Breast epithelium (tissue), 4 donors: ENCODE results near the gene MRPL49. TPM values are rescaled to one million over a fixed set of nuclear protein-coding genes. Genes with fewer than 3 reads are reported as not detected.
A peak's percentile ranks its signal among the peaks of the same experiment; 100 is the strongest.

Experiments used
- DNase-seq, 2 donors: peaks; one replicate each; pipeline ENCODE4 v3.0.0-alpha.2; 2019; ENCODE audit warnings: low spot score in 2 of 2
- H3K27ac ChIP-seq, 2 donors: fragments of 200-600 bp; sonication (generic) in 1 of 2; one replicate each; pipeline ENCODE4 v1.5.1; 2016 to 2019; ENCODE audit warnings: mild to moderate bottlenecking in 1 of 2
- H3K27me3 ChIP-seq, 2 donors: fragments of 200-600 bp; sonication (generic) in 1 of 2; one replicate each; pipeline versions ENCODE4 v1.5.1 to v1.6.0; 2017 to 2019; ENCODE audit warnings: control low read depth in 1 of 2, mild to moderate bottlenecking in 1 of 2
- H3K36me3 ChIP-seq: fragments of 200-600 bp; one replicate; pipeline ENCODE4 v1.5.1; 2019
- H3K4me1 ChIP-seq, 2 donors: fragments of 200-600 bp; sonication (generic); one replicate each; pipeline ENCODE4 v1.5.1; 2016 to 2019; ENCODE audit warnings: control low read depth in 1 of 2
- H3K4me3 ChIP-seq, 3 donors: fragments of 200-600 bp; sonication (generic); 1 replicate in 2 of 3; 2 replicates in 1 of 3; pipeline ENCODE4 v1.5.1; 2016 to 2019; ENCODE audit warnings: mild to moderate bottlenecking in 3 of 3, moderate library complexity in 2 of 3
- H3K9me3 ChIP-seq, 2 donors: fragments of 200-600 bp; sonication (generic) in 1 of 2; one replicate each; pipeline ENCODE4 v1.5.1; 2016 to 2019; ENCODE audit warnings: control low read depth in 1 of 2
- CTCF ChIP-seq, 3 donors: fragments of 450-650 bp; IDR thresholded peaks; one replicate each; pipeline ENCODE4 v1.5.1; 2016 to 2017; ENCODE audit warnings: antibody characterized with exemption in 3 of 3, mild to moderate bottlenecking in 3 of 3, moderate library complexity in 3 of 3
- POLR2A ChIP-seq: fragments of 450-650 bp; IDR thresholded peaks from one replicate; pipeline ENCODE4 v1.6.1; 2016; ENCODE audit warnings: antibody characterized with exemption, mild to moderate bottlenecking, moderate library complexity
- POLR2AphosphoS5 ChIP-seq, 3 donors: sonication (generic); formaldehyde crosslinking; IDR thresholded peaks; one replicate each; pipeline ENCODE4 v1.6.1; 2017; ENCODE audit warnings: antibody characterized with exemption in 3 of 3
- intact Hi-C: fragments of 100-400 bp; cut with DNase I; formaldehyde crosslinking; loops from one replicate; pipeline ENCODE4 v1.15.1; 2023; ENCODE audit warnings: low total_unique reads
- total RNA-seq, 3 donors: library from RNA; depleted of rRNA; stranded (reverse); fragments of >200 nt; gene quantifications; one replicate each; pipeline ENCODE4 v1.1.0, GENCODE V29; 2016

MRPL49 gene
- total RNA-seq, 3 donors from 2014 or later = 66.2 to 92.6 (median 72.8) TPM

- Histone ChIP-seq H3K27me3 (no peaks in the 10 kb centered on the region), H3K4me1 (no peaks in the 10 kb centered on the region), H3K4me3 (no peak overlapping the region), H3K27ac (no peak overlapping the region), H3K9me3 (no peaks in the 10 kb centered on the region), H3K36me3 (no peaks in the 10 kb centered on the region)
- no peak for TF ChIP-seq CTCF (IDR thresholded peaks at IDR 0.05)
- TF ChIP-seq POLR2A = no peak
- no peak for TF ChIP-seq POLR2AphosphoS5 (IDR thresholded peaks at IDR 0.05)
- no peak for DNase-seq
- intact Hi-C loops = no loop called here
These were observed 41.6 kb downstream of the MRPL49 start for GRCh38 chr11:65163684-65164083.

GRCh38 chr11:65165410-65166317, 43.5 kb downstream of the MRPL49 start:
- Histone ChIP-seq H3K9me3 (no peaks in the 10 kb centered on the region), H3K4me1 (no peaks in the 10 kb centered on the region), H3K27me3 (no peaks in the 10 kb centered on the region), H3K36me3 (no peaks in the 10 kb centered on the region), H3K4me3 (peak overlapping the region; percentile 19 to 44 (median 36)), H3K27ac (peak overlapping the region in 1 of 2 donors; percentile 62)
- intact Hi-C loops = no loop called here
- peak in 1 of 3 donors; percentile 16 for TF ChIP-seq POLR2AphosphoS5 (IDR thresholded peaks at IDR 0.05)
- TF ChIP-seq CTCF (IDR thresholded peaks at IDR 0.05) = no peak
- no peak for DNase-seq

- H3K27ac ChIP-seq = no peak overlapping the region
These were observed 44.8 kb downstream of the MRPL49 start for GRCh38 chr11:65166893-65167292.

GRCh38 chr11:65167656-65168055, 45.5 kb downstream of the MRPL49 start:
- no peaks in the 10 kb centered on the region for H3K9me3 ChIP-seq
- no peaks in the 10 kb centered on the region for H3K4me1 ChIP-seq
- no peak for TF ChIP-seq CTCF (IDR thresholded peaks at IDR 0.05)
- TF ChIP-seq POLR2A = no peak
- no peak for TF ChIP-seq POLR2AphosphoS5 (IDR thresholded peaks at IDR 0.05)
- intact Hi-C loops = no loop called here
- no peaks in the 10 kb centered on the region for H3K27me3 ChIP-seq
- H3K27ac ChIP-seq = no peak overlapping the region
- no peaks in the 10 kb centered on the region for H3K36me3 ChIP-seq
- DNase-seq = no peak
- no peak overlapping the region for H3K4me3 ChIP-seq

More at GRCh38 chr11:65166893-65167292, 44.8 kb downstream of the MRPL49 start:
- intact Hi-C loops = no loop called here
- Histone ChIP-seq H3K9me3 (no peaks in the 10 kb centered on the region), H3K4me3 (no peak overlapping the region), H3K36me3 (no peaks in the 10 kb centered on the region), H3K27me3 (no peaks in the 10 kb centered on the region), H3K4me1 (no peaks in the 10 kb centered on the region)
- TF ChIP-seq POLR2A = no peak
- TF ChIP-seq POLR2AphosphoS5 (IDR thresholded peaks at IDR 0.05) = no peak
- no peak for TF ChIP-seq CTCF (IDR thresholded peaks at IDR 0.05)
- DNase-seq = no peak

GRCh38 chr11:65169164-65169641, 47.1 kb downstream of the MRPL49 start:
- intact Hi-C loops = no loop called here
- Histone ChIP-seq H3K27me3 (no peaks in the 10 kb centered on the region), H3K9me3 (no peaks in the 10 kb centered on the region), H3K36me3 (no peaks in the 10 kb centered on the region), H3K4me3 (no peak overlapping the region), H3K27ac (no peak overlapping the region), H3K4me1 (no peaks in the 10 kb centered on the region)
- DNase-seq = no peak
- no peak for TF ChIP-seq POLR2A
- no peak for TF ChIP-seq CTCF (IDR thresholded peaks at IDR 0.05)
- TF ChIP-seq POLR2AphosphoS5 (IDR thresholded peaks at IDR 0.05) = no peak
